ENCODE measurements around the gene NT5DC4.

Gene NT5DC4

DNA sequence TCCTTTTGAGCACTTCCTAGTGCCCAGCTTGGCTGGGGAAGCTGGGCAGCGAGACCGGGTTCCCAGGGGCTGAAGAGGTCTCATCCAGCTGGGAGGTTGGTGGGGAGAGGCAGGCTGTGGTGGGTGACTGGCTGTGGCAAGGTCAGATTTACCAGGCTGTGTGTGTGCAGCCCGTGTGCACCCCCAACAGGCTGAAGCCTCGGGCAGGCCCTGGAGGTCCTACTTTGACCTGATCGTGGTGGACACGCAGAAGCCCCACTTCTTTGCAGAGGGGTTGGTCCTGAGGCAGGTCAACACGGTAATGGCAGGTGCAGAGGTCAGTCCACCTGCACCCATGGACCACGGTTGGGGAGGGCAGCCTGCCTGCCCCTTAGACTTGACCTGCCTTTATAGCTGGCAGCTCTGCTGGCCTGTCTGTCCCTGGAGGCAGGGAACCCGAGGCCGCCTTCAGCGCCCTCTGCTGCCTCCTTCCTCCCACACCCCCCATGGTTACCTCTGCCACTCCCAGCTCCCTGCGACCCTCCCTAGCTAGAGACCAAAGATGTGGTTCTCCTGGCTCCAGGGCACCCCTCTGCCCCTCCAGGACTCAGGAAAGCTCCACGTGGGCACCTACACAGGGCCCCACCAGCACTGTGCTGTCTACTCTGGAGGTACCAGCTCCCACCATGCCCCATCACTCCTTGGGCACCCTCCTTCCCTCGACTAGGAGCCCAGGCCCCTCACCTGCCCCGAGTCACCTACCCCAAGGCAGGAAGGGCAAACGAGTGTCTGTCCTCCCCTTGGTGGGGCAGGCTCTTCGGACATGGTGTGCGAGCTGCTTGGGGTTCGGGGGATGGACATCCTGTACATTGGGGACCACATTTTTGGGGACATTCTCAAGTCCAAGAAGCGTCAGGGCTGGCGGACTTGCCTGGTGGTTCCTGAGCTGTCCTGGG, 4.0 kb downstream of the NT5DC4 start:
- peak; percentile 30 for DNase-seq

GRCh38 chr2:112725545-112726457, 5.0 kb downstream of the NT5DC4 start:
- DNase-seq = no peak

- peak; percentile 91 for DNase-seq
Observed at GRCh38 chr2:112726487-112727190, 5.8 kb downstream of the NT5DC4 start.

- DNase-seq = no peak
Observed at GRCh38 chr2:112727276-112728028, 6.6 kb downstream of the NT5DC4 start.

GRCh38 chr2:112728029-112728362, 7.2 kb downstream of the NT5DC4 start:
- DNase-seq = no peak

DNA sequence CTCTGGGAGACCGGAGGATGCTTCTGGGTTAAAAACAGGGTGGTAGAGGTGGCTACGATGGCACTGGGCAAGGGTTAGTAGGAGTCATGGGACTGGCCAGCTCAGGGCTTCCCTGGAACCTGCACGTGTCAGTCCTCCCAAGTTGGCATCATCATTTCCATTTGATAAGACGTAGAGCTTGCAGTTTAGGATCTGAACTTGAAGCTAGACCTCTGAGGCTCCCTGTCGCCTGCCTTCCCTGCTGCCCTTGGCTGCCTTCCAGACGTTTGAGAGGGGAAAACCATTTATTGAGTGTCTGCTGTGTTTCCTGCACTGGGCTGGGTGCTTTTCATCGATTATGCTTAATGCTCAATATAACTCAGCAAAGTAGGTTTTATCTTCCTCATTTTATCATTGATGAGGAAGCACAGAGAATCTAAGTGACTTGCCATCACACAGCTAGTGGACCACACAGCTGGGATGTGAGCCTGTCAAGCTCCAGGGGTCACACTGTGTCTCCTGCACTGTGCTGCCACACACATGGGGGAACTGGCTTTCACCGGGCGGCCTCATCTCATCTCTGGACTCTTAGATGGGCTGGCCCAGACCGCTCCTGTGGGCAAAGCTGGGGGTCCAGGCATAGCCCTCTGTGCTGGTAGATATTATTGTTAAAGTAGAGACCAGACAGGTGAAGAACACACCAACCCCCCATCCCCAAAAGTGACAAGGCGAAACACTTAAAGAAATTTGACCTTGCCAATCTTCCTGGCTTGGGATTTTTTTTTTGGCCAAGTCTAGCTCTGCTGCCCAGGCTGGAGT, 7.8 kb downstream of the NT5DC4 start:
- no peak for DNase-seq

- no peak for DNase-seq
Observed at GRCh38 chr2:112730216-112730615, 9.4 kb downstream of the NT5DC4 start.

DNA sequence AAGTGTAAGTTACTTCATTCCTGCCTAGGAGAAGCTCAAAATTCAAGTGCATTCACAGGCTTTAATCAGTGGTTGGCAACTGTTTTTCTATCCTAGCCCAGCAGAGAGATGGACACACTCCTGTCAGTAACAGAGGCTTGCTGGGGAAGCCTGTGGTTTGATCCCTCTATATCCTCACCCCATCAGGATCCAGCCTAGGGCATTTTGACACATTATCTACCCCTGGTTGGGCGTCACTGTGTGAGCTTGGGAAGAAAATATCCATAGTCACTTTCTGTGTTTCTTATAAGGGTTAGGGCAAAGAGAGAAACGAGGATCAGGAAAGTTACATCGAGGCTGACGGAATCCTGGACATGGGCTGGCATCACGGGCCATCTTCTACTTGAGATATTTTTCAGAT, 10.0 kb downstream of the NT5DC4 start:
- DNase-seq = no peak

DNA sequence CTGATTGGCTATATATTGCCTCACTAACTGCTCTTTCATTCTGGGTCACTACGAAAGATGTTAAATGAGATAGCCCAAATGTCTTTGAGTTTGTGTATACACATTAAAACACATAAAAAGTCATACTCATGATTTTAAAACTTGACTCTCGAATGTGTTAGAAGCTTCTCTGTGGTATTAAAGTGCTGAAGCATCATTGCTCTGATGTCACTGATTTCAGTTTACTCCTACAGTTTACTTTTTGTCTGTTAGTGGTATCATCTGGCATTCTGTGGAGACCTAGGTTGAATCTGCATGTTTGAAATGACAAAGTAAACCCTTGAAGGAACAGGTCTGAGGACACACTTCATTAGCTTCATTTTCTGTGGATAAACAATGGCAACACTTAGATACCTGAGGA, 10.7 kb downstream of the NT5DC4 start:
- DNase-seq = no peak

DNA sequence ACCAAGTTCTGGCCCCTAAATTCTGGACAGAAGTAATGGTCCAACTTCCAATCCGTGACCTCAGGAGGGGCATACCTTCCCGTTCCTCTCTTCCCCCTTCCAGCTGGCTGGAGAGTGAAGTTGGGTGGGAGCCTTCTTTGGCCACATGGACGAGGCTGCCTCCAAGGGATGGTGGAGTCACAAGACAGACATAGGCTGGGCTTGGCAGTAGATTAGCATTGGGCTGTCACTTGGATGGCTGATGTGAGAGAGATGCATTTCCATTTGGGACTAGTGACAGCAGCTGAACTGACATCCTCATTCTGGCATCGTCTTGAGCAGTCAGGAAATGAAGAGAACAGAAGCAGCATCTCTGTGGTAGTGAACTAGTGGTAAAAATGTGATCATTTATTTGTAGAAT, 12.6 kb downstream of the NT5DC4 start:
- no peak for DNase-seq

DNA sequence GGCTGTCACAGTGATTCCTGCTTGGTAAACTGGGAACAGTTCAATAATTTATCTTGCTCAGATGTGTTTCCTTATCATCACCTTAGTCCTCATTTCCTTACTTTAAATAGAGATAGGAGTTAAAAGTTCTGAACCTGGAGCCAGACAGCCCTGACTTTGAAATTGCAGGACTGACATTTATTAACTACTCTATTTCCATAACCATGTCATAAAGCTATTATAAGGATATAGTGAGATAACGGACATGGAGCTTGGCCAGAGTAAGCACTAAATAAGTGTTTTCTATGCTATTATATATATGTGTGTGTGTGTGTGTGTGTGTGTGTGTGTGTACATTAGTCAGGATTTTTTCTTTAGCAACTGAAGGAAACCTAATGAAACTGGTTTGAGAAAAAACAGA, 13.1 kb downstream of the NT5DC4 start:
- DNase-seq = no peak

- no peak for DNase-seq
Observed at GRCh38 chr2:112737542-112738232, 16.9 kb downstream of the NT5DC4 start.

- no peak for DNase-seq
Observed at GRCh38 chr2:112740527-112740926, 19.7 kb downstream of the NT5DC4 start.

DNA sequence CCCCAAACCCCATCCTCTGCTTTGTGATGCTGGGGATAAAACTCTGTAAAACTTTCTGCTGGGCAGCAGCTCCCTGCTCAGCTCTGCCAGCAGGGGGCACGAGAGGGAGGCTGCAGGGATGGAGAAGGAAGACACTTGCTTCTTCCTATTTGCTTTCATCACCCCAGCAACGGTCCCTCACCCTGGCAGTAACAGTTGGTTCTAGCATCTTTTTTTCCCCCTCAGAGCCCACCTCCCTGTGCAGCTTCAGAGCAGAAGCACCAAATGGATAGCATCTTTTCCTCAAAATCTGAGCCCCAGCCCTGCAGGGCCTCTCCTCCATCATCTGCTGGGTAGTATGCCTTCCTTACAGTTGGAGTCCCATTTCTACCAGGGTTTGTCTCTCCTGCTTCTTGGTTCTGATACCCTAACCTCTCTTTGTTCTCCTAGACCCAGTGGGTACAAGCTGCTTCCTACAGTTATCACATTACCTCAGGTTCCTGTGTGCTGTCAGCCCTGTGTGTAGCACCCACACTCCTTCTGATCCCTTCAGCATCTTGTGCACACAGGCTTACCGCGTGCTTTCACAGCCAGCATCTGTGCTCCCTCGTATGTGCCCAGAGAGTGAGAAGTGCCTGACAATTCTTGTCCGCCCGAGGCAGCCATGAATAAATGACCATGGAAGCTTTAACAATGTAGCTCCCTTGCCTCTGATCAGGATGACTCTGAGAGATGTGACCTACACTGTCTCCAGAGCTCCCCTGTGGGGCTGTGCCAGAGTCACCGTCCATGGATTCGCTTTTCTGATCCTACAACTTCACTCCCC, 29.1 kb downstream of the NT5DC4 start:
- peak; percentile 89 for DNase-seq

DNA sequence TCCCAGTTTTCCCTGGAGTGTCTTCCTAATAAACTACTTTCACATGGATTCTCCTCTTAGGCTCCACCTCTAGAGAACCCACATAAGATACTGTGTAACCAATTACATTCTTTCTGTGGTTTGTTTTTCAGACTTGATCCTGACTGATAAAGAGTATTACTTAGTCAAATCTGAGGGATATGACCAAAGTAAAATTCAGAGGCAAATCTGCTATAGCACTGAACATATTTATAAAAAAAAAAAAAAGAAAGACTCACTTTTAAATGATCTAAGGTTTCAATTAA, 29.7 kb downstream of the NT5DC4 start:
- no peak for DNase-seq

DNA sequence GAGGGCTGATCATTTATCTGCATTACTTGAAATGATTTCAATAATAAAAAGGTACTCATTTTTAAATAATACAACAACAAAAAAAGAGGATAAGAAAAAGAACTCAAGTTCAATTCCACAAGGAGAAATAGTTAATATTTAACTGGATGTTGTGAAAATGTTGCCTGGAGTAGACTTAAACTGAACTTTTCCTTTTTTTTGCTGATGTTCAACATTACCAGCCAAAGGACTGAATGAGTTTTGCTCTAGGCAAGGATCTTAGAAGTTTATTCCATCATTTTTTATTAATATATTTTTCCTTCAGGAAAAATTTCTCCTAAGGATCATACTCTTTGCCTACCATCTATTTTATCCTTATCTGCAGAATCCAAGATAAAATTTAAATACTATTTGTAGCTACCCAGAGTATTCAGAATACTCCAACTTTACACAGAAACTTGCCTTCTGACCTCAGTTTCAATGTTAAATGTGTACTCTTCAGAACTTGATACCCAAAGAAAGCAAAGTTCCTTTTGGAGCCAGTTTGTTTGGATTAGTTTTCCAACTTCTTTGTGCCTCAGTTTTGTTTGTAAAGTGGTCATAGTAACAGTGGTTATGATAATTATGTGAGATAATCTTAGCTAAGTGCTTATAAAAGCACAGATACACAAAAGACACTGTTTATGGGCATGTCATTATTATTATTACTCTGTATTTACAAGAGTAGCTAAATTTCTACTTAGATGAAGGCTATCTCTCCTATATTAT, 30.8 kb downstream of the NT5DC4 start:
- no peak for DNase-seq

DNA sequence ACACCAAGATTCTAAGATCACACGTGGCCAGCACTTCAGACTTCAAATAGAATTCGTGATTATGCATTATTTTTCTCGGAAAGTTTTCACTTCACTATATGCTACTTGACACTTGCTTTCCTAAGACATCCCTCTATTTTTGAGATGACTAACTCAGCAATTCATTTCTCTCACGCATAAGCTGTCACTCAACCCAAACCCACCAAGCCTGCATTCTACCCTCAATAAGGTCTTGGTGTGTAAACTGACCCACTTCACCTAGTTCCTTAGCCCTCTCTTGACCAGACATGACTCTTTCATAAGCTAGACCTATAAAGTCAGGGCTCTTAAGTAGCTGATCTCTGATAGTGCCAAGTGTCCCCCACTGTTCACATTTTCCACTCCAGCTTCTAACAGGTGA, 31.8 kb downstream of the NT5DC4 start:
- no peak for DNase-seq

- no peak for DNase-seq
Observed at GRCh38 chr2:112754564-112754963, 33.7 kb downstream of the NT5DC4 start.

GRCh38 chr2:112755444-112755843, 34.6 kb downstream of the NT5DC4 start:
- no peak for DNase-seq

GRCh38 chr2:112756207-112756606, 35.4 kb downstream of the NT5DC4 start:
- no peak for DNase-seq
